Epithelial cell of proximal tubule (primary cell): Measurements from ENCODE around the gene GRSF1. TPM values are rescaled to one million over a fixed set of nuclear protein-coding genes. Genes with fewer than 3 reads are reported as not detected.

Experiments
- DNase-seq: peaks from one replicate; pipeline ENCODE4 v3.0.0-alpha.2; 2011; ENCODE audit warnings: low read depth
- H3K4me3 ChIP-seq: 2 replicates; pipeline ENCODE4 v1.5.1; 2011; ENCODE audit warnings: low read depth, mild to moderate bottlenecking, low read length
- CTCF ChIP-seq: conservative IDR thresholded peaks from 2 replicates; pipeline ENCODE4 v1.5.1; 2012; ENCODE audit warnings: low read depth, mild to moderate bottlenecking, low read length
- total RNA-seq: library from RNA; depleted of rRNA; stranded (reverse); fragments of >200 nt; gene quantifications from 2 replicates; pipeline ENCODE4 v1.2.3, GENCODE V29; 2015

GRSF1 gene
- total RNA-seq, 1 donor from 2014 or later, result 97.3 TPM

DNA sequence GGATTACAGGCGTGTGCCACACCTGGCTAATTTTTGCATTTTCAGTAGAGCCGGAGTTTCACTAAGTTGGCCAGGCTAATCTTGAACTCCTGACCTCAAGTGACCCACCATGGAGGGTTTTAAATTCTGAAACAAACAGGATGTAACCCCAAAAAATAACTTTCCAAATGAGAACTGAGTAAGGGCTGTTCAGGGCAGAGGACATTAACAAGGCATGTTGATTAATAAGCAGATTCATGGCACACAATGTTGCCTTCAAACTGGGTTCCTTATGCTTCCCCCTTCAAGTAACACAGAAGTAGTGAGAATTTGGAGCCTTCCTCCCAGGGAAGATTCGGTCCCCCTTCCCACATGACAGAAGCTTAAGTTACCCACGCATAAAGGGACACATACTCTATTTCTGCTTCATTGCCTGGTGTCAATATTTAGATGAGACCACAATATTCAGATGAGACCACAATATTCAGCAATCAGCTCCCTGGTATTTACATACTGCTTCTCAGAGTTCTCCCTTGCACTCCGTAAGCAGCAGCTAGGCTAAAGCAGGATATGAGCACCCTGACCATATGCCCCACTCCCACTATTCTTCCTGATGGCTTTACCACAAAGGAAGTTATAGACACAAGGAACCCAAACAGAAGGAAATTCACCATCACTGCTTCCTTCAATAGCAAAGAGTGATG, 21.4 kb downstream of the GRSF1 start:
- no peak overlapping the region for H3K4me3 ChIP-seq
- no peak for TF ChIP-seq CTCF
- no peak for DNase-seq

- DNase-seq, result no peak
- no peak for TF ChIP-seq CTCF
- no peak overlapping the region for H3K4me3 ChIP-seq
Observed at GRCh38 chr4:70816894-70817293, 22.8 kb downstream of the GRSF1 start.

DNA sequence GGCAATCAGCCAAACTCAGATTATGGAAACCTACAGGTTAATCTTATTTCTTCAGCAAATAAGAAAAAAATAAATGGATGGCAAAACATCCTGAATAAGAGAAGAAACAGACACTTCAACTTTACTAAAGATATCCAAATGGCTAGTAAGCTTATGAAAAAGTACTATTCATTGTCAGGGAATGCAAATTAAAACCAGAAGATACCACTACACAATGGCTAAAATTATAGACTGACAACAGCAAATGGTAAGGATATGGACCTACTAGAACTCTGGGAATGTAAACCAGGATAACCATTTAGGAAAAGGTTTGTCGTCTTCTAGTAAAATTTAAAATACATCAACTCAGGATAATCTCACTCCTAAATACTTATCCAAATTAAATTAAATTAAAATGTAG, 24.3 kb downstream of the GRSF1 start:
- DNase-seq, result no peak
- H3K4me3 ChIP-seq, result no peak overlapping the region
- TF ChIP-seq CTCF, result no peak

DNA sequence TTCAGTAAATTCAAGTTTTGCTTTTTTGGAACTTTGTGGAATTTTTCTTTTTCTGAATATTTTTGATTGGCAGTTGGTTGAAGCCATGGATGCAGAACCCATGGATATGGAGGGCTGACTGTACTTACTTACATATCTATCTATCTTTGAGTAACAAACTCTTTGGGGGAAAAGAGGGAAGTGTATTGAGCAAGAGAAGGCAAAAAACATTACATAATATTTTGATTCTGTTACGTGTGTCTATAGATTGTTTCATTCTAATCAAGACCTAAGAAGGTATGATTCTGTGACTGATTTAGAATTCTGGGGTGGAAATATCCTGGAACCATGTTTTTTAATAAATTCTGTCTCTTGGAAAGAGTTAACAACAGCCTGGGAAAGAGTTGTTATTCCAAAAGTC, 31.5 kb downstream of the GRSF1 start:
- TF ChIP-seq CTCF, result no peak
- no peak overlapping the region for H3K4me3 ChIP-seq
- no peak for DNase-seq

DNA sequence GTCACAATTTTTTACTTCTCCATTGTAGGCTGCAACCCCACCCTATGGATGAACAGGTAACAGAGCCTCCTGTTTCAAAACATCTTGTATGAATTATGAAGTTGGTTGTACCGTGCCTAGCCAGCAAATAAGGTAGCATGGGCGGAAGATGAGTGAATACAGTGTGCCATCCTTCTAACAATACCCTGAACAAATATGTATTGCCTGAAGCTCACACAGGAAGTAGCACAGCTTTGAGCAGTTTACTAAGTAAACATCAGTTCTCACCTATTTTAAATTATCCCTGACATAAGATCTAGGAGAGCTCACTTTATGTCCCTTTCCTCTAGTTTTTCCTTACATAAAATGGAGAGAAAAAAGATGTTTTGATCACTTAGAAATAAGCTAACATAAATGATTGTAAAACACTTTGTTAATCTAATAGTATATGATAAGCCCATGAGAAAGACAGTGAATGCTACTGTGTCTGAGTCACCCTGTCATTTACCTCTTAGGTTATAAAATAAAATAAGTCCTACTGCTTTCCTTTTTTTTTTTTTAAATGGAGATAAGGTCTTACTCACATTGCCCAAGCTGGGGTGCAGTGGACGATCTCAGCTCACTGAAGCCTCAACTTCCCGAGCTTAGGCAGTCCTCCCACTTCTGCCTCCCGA, 36.6 kb downstream of the GRSF1 start:
- no peak for TF ChIP-seq CTCF
- no peak overlapping the region for H3K4me3 ChIP-seq
- no peak for DNase-seq

- no peak for TF ChIP-seq CTCF
- DNase-seq, result no peak
- H3K4me3 ChIP-seq, result no peak overlapping the region
Observed at GRCh38 chr4:70801265-70801809, 38.4 kb downstream of the GRSF1 start.
